Measurements from ENCODE around the gene RAVER2.

Gene RAVER2

DNA sequence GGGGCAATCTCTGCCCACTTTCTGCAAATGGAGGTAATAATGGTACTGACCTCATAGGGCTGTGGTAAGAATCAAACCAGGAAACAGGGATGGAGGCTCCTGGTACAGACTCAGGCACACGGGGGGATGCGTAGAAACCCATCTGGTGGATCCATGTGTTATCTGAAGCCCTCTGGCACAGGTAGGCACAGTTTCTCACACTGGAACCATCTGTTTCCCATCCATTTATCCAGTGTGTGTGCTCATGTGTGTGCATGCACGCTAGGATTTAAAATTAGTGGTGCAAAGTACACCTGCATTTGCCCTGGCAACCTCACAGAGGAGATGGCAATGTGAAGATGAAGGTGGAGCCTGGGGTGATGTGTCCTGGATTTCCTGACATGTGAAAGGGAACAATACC is 103.3 kb downstream of the RAVER2 start:
- no peak for DNase-seq

DNA sequence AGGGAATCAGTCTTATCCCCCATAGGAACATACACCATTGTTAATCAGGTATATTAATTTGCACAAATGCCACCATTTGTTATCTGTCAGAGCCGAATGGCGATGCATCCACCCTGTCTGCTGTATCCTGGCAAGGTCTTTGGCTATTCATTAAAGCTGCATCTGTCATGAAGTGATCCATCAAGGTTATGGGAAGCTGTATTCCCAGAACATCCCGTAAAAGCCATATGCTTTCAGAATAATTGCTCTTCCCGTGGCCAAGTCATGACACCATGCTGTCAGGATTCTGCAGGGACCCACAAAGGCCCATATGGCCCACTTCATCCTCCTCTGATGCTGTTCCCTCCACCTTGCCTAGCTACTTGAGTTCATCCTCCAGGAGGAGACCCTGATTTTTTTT is 103.9 kb downstream of the RAVER2 start:
- no peak for DNase-seq

DNA sequence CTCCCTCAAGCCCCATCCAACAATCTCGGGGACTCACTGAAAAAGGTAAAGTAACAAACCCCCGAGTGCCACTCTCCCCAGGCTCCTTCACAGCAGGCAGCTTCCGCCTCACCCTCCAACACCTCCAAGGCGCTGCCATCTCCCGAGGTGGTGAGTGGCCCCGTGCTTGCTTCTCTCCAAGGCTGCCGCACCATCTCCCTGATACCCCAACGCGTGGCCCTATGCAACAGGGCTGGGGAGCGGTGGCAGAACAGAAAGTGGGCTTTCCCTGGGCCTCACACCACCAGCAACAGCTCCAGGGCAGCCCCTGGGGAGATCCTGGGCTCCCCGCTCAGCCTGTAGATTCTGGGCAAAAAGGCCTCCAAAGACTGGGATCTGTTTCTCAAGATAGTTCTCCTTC is 105.1 kb downstream of the RAVER2 start:
- no peak for DNase-seq

DNA sequence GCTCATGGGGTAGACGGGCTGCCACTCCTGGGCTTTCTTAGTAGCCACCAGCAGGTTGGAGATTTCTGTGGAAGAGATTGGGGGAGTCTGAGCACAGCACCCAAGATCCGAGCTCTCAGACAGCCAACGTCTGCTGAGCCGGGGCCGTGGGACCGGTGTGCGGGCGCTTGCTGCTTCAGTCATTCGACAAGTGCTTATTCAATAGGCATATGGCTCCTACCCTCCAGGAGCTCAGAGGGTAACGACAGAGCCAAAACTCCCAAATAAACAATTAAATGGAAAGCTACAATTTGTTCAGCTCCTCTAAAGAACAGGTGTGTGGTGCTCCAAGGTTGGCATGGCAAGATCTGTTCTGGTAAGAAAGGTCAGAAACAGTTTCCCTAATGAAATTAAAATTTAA is 106.0 kb downstream of the RAVER2 start:
- no peak for DNase-seq

DNA sequence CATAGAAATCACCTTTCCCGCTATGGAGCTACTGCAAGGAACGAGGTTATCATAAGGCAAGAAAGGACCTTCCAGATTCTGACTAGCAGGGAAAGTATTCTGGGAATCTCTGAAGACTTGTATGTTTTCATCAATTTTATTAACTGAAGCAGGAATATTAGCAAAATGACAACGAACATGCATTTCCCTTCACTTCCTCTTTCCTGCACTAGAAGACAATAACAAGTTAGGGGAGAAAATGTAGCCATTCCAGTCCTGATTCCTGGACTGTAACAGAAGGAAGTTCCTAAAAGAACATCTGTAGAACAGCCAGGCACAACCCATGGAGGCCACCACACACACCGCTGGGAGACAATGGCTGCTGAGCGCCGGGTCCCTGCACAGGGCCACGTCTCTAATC is 106.8 kb downstream of the RAVER2 start:
- no peak for DNase-seq

DNA sequence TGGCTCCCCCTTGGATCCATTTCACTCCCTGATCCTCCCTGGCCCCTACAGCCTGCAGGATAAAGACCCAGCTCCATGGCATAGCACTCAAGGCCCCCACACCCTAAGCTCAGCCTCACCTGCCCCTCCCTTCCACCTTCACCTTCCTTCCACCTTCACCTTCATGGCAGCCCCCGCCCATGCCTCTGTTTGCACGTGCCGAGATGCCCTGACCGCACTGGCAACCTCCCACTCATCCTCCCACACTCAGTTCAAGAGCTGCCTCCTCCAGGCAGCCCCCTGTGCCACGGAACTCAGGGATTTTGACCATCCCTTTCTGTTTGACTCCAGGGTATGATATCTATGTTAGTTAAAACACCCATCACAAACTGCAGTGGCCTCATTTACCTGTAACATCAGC is 109.8 kb downstream of the RAVER2 start:
- DNase-seq: no peak

DNA sequence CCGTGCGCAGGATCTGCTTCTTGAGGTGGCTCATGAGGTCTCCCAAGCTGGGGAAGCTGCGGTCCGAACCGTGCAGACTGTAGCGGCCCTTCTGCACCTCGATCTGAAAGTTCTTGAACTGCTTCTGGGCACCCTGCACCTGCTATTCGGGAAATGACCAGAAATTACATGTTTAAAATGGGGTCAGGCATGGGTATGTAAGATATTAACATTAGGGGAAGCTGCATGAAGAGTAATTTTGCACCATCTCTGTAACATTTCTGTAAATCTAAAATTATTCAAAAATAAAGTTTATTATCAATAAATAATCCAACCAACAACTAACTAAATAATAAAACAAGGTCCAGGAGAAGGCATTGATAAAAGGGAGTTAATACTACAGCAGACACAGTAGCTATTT is 110.7 kb downstream of the RAVER2 start:
- DNase-seq: no peak

DNA sequence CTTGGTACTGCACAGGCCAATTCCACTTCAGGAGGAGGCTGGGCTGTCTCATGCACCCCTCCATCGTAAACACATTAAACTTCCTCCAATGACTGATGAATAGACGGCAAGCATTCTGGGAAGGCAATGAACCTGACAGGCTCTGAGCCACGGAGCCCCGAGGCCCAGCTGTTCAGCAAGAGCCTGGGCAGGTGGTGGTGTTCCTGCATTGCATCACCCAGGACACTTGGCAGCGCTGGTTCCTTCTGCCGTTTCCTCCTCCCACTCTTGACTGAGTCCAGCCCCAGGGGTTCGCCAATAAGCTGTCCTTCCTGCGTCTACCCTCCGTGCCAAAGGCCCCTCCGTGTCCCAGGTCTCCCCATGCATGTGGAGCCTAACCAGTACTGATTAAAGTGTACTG is 111.7 kb downstream of the RAVER2 start:
- DNase-seq: no peak

DNA sequence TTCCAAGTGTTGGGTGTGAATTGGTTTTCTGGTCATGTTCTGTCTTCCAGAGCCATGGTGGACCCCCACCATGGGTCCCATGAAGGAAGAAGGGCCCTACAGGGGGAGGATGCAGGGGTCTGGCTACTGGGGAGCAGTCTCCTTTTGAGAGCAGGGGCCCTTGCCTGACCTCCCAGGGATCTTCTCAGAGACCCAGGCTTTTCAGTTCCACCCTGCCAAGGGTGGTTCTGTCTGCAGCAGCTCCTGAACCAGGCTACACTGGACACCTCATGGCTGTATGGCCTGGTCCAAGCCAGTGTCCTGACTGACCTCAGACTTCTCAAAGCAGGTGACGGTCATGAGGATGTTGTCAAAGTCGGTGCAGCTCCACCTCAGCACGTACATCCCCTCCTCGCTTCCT is 112.5 kb downstream of the RAVER2 start:
- DNase-seq: no peak

DNA sequence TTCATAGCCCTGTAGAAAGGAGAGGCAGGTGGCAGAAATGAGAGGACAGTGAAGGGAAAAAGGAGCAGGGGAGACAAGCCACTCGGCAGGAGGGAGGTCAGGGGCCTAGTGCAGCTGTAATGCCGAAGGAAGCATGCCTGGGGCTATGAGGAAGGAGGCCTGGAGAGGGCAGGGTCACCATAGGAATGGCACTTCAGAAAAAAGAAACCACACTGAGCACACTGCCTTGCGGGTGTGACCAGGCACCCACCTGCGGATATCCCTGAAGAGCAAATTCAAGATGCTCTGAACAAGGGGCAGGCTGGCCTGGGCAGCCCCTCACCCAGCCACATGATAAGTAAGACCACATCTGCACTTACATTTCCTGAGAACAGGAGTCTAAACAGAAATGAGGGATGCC is 116.7 kb downstream of the RAVER2 start:
- peak in 1 of 2 donors; percentile 20 for DNase-seq

DNA sequence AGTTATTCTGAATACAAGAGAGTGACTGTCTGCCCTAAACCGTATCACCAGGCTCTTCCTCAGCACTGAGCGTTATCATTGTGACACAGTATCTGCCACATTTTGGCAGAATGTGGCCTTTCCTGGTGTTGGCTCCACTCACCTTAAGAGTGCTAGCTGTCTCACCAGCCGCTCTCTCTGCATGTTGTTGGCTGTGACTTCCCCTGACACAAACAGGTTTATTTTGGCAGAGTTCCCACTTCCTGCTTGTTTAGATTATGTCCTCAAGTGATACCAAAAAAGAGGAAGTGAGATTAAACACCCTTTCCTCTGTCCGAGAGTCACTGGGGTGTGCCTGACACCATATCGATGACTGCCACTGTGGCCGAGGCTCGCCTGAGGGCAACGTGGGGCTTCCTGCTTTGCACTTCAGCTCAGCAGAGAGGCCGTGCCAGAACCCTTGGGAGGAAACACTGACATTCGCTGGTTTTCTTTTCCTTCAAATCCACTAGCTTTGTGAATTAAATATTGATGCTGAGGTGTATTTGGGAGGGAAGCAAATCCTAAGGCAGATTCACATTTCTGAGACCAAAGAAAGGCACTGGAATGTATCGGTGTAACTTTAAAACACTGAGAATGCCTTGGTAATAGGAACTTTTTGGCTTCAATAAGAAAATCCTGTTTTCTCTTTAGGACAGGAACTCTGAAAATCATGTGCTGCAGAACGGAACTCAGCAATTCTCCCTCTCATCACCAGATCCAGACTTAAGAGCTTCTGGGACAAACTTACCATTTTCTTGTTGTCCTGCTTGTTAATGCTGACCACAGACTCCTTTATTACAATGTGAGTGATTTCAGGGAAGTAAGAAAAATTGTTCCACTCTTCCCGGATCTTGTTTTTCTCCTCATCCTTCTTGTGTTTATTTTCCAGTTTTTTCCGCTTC is 119.4 kb downstream of the RAVER2 start:
- DNase-seq: peak; percentile 78 to 84

DNA sequence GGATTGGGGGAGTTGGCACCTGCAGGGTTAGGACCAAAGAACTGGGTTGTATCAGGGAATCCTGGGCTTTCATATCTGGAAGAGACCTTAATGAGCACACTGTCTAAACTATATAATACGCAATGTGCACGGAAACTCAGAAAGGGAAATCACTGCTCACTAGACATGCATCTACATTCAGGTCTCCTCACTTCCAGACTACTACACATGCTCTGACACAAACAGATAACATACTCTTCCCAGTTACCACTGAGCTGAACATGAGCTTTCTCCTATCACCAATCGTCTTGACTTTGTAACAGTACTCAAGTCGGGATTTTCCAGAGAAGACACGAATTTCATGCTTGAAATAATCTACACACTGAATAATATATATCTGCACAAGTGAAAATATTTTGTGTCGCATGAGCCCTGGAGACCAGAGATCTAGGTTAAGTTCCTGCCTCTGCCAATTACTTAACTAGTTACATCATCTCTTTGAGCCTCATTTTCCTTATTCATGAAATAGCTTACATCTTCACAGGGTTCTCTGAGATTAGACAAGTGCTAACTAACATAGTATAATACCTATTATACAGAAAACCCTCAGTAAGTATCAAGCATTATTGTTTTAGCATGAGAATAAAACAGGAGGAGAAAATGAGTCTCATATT is 120.4 kb downstream of the RAVER2 start:
- no peak for DNase-seq

DNA sequence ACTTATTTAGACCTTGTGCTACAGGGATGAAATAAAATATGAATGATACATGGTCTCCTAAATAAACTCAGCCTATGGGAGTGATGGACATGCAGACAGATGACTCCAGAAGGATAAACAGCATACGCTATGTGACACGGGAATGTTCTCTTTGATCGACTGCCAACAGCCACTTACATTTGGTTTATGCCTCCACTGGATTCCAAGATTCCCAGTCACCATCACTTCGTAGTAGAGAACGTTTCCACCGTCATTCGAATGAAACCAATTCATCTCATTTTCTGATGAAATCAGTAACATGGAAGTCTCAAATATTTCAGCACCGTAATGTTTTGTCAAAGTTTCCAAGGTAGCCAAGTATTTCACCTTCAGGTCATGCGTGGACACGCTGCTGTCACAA is 121.8 kb downstream of the RAVER2 start:
- no peak for DNase-seq

DNA sequence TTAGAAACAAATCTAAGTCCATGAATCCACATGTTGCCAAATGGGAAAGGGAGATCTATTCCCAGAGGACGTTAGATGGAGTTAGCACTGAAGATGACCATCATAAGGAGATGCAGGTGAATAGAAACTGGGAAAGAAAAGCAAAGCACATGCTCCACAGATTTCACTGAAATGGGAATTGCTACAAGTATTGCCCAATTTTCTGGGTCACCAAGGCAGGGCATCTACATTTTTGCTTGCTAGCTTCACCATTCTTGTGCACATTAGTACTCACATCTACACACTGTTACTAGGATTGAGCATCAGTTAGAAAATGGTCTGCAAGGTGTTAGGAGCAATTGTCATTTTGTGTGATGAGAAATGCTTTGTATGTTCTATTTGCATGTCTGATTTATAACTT is 122.4 kb downstream of the RAVER2 start:
- no peak for DNase-seq

DNA sequence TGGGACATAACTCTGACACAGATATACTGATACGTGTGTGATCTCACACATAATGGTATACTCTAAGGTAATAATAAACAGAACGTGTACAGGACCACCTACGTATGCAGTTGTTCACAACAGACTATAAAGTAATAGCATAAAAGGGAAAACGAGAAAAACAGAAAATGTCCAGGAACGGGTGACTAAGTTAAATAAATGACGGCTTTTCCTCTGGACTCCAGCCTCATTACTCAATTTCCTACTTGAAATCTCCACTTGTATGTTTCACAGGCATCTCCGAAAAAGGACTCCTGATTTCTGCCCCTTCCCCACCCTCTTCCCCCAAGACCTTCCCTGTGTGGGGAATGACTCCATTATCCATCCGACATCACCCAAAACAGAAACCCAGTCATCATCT is 126.4 kb downstream of the RAVER2 start:
- DNase-seq: no peak

DNA sequence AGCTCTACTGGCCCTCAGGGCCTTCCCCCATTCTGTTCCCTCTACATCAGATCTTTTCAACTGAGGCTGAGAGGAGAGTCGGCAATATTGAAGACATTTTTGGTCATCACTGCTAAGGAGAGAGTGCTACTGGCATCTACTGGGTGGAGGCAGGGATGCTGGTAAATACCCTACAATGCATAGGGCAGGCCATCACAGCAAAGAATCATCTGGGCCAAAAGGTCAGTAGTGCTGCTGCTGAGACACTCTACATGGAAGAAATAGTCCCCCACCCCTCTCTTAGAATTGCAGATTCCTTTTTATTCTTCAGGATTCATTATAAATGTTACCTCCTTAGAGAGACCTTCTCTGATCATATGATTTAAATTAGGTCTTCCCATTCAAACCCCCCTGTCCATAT is 127.2 kb downstream of the RAVER2 start:
- DNase-seq: no peak

DNA sequence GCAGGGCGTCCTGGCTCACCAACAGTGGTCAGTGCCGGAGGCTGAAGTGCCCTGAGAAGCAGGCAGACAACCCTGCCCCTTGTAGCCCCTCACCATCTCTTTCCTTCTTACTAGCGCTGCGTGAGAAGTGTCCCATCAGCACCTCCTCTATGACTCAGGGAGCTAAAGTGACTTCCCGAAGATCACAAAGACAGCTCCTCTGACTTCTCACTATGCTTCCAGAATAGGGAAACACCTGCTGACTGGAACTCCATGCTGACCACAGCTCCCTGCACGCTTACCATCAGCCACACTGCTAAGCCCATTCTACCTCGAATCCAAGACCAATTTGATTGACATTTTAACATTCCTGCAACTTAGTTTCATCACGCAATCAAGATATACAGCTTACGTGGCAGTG is 128.7 kb downstream of the RAVER2 start:
- no peak for DNase-seq

DNA sequence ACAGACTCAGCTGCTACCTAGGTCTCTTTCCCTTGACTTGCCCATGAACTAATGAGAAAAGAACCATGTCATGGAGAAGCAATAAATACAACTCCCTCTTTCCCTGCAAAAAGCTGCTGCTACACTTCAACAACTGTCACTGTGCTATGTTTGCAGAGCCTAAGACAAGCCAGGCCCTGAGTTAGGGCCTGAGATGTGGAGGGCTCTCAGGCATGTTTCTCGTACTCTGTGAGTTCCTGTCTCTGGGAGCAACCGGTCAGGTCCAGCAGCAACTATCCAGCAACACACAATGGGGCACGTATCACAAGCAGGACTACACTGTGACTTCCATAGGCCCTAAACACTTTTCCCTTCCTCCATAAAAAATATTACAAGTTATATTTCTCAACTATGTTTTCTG is 129.8 kb downstream of the RAVER2 start:
- DNase-seq: no peak

DNA sequence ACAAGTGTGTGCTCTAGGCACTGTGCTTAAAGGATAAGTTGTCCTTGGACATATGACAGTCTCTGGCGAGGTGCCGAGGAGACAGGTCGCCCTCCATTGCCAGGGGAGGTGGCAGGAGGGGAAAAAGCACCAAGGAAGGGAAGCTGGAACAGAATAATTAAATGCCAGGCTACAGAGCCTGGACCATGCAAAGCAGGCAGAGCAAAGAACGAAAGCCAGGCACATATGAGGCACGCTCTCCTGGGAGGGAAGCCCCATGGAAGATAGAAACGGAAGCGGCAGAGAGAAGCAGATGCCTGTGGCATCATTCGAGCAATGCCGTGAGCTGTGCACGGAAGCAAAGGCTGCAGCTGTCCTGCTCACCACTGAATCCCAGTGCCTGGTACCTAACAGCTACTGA is 130.2 kb downstream of the RAVER2 start:
- DNase-seq: no peak

DNA sequence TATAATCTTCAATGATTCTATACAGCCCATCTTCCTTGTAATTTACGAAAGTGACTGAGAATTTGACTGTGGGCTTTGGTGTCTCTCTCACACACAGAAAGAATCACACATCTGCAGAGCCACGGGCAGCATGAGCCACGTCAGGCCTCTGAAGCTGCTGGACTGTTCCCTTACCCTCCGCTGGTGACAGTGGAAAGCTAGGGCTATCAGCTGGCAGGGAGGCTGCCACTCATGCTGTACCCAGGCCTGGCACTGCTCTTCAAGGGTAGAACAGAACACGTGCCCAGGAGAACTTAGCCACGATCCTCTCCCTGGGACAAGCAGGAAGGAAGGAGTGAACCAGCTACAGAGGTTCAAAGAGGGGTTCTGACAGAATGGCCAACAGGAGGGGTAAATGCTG is 130.7 kb downstream of the RAVER2 start:
- no peak for DNase-seq

DNA sequence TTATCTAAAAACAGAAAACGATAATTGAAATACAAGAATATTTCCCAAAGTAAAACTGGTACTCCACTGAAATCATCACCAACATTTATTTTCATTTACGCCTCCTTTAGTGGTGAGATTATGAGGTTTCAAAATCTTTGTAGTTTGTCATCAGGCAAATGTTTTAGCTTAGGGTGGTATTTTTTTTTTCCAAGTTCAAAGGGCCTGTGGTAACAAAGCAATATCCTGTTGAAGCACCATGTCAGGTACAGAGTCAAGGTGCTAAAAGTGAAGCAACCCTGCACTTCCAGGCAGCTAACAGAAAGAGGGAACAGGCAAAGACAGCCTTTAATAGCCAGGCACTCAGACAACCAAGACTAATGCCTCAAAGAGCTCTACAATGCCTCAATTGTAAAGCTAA is 132.3 kb downstream of the RAVER2 start:
- peak; percentile 25 to 66 for DNase-seq

DNA sequence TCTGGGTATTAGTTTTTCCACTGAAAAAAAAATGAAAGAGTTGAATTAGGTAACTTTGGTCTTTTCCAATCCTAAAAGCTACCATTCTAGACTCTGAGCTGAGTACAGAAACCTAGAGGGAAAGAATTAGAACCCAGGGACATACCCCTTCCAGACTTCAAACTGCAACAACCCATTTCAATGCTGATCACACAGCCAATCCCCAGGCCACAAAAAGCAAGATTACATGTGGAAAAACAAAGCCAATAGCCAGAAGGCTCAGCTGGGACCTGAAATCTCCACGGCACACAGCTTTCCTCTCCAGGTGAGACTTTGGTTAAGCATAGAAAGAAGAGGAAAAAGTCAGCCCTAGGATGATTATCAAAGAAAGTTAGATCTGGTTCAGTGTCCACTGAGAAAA is 132.7 kb downstream of the RAVER2 start:
- no peak for DNase-seq

DNA sequence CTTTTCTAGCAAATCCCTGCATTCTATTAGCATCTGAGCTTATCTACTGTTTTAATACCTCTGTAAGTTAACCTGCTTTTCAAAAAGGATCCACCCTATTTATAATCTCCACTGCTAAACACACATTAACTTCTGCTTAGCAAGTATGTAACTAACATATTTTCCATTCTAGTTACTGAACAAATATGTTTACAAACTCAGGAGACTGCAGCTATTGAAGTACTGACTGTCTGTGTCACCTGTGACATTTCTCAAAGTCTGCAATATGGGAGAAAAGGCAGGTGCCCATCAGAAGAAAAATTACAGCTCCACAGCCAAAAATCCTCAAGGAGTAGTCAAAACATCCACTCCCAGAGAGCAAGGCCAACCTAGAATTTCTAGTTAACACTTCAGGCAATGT is 133.2 kb downstream of the RAVER2 start:
- DNase-seq: no peak

DNA sequence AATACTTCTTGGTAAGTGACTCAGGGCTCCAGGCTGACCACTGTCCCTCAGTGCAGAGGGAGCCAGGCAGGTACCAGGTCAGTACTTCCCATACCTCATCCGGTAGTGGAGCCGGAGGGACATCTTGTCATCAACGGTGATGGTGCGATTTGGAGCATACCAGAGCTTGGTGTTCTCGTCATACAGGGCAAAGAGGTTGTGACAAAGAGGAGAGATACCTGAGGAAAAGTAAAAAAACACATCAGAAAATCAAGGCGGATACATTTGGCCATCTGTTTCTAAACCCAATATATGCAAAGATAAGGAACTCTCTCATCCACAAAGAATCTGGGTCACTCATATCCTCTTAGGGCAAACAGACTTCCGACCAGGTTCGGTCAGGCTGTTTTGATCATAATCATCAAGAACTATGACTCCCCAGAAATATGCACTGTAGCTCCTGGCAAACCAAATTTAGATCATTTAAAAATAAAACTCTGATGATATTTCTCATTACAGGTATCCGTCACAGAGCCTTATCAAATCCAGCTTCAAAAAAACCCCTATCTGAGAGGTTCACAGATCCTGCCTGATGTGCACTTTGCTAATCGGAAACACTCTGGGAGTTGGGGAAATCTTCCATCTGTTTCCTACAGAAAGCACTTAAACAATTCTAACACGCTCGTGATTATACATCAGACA is 134.2 kb downstream of the RAVER2 start:
- no peak for DNase-seq
